PC-9 (cell line): ENCODE measurements around the gene PAXX.

Experiments used
- EZH2 ChIP-seq: fragments of 200-600 bp; sonication (generic); IDR thresholded peaks from 2 replicates; pipeline ENCODE4 v1.8.0; 2017; ENCODE audit warnings: antibody characterized with exemption, low read depth
- TF ChIP-seq, protein P1 (sequence below): fragments of 200-600 bp; sonication (generic); conservative IDR thresholded peaks from 2 replicates; pipeline ENCODE4 v1.6.1; 2017; ENCODE audit warnings: mixed run types, antibody characterized with exemption, mild to moderate bottlenecking, moderate library complexity

GRCh38 chr9:137009217-137009616 lies 17.0 kb downstream of the PAXX start:
- TF ChIP-seq, protein P1, sequence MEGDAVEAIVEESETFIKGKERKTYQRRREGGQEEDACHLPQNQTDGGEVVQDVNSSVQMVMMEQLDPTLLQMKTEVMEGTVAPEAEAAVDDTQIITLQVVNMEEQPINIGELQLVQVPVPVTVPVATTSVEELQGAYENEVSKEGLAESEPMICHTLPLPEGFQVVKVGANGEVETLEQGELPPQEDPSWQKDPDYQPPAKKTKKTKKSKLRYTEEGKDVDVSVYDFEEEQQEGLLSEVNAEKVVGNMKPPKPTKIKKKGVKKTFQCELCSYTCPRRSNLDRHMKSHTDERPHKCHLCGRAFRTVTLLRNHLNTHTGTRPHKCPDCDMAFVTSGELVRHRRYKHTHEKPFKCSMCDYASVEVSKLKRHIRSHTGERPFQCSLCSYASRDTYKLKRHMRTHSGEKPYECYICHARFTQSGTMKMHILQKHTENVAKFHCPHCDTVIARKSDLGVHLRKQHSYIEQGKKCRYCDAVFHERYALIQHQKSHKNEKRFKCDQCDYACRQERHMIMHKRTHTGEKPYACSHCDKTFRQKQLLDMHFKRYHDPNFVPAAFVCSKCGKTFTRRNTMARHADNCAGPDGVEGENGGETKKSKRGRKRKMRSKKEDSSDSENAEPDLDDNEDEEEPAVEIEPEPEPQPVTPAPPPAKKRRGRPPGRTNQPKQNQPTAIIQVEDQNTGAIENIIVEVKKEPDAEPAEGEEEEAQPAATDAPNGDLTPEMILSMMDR = no peak
- TF ChIP-seq EZH2 = no peak
